ENCODE measurements around the gene GON4L. TPM values are rescaled to one million over a fixed set of nuclear protein-coding genes. Genes with fewer than 3 reads are reported as not detected.

Gene GON4L
- total RNA-seq, 3 donors from 2014 or later (not counting 1 experiment from before 2014, with no cell fraction given): 127 to 147 (median 146) TPM

DNA sequence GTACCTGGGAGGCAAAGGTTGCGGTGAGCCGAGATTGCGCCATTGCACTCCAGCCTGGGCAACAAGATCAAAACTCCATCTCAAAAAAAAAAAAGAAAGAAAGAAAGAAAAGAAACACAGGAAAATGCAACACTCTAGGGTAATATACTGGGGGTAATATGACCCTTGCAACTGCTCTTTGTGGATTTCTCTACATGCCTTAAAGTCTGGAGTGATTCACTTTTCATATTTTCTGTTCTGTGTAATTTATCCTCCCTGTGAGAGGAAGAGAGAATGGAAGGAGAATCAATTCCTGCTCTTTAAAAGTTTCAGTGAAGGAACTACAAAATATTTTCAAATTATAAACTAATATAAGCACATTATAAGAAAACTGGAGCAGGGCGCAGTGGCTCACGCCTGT, 31.5 kb upstream of the GON4L start:
- Histone ChIP-seq H3K27ac (ENCODE audit: low read length) (no peak overlapping the region), H3K4me3 (ENCODE audit: low read length) (no peak overlapping the region), H3K9me3 (ENCODE audit: control insufficient read depth, insufficient read depth, low read length) (no peaks in the 10 kb centered on the region), H3K36me3 (ENCODE audit: control insufficient read depth, insufficient read depth, low read length) (peaks cover 2% of the 10 kb centered on the region), H3K27me3 (ENCODE audit: control insufficient read depth, insufficient read depth, low read length) (no peaks in the 10 kb centered on the region), H3K4me1 (ENCODE audit: control insufficient read depth, insufficient read depth, low read length) (no peaks in the 10 kb centered on the region)
- Mint-ChIP-seq H3K27me3 (ENCODE audit: low read depth in 2 of 2) (no peaks in the 10 kb centered on the region), H3K27ac (no peak overlapping the region), H3K4me3 (no peak overlapping the region), H3K9me3 (no peaks in the 10 kb centered on the region), H3K4me1 (peaks cover 6% of the 10 kb centered on the region in 2 donors), H3K36me3 (no peaks in the 10 kb centered on the region)
- TF ChIP-seq, protein P1, sequence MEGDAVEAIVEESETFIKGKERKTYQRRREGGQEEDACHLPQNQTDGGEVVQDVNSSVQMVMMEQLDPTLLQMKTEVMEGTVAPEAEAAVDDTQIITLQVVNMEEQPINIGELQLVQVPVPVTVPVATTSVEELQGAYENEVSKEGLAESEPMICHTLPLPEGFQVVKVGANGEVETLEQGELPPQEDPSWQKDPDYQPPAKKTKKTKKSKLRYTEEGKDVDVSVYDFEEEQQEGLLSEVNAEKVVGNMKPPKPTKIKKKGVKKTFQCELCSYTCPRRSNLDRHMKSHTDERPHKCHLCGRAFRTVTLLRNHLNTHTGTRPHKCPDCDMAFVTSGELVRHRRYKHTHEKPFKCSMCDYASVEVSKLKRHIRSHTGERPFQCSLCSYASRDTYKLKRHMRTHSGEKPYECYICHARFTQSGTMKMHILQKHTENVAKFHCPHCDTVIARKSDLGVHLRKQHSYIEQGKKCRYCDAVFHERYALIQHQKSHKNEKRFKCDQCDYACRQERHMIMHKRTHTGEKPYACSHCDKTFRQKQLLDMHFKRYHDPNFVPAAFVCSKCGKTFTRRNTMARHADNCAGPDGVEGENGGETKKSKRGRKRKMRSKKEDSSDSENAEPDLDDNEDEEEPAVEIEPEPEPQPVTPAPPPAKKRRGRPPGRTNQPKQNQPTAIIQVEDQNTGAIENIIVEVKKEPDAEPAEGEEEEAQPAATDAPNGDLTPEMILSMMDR (IDR thresholded peaks at IDR 0.05): no peak
- 96% methylated on average over 4 of the region's 5 CpGs for WGBS (ENCODE audit: insufficient coverage)
- intact Hi-C loops (cut with micrococcal nuclease): no loop called here
- no peak for ATAC-seq
- no peak for DNase-seq

DNA sequence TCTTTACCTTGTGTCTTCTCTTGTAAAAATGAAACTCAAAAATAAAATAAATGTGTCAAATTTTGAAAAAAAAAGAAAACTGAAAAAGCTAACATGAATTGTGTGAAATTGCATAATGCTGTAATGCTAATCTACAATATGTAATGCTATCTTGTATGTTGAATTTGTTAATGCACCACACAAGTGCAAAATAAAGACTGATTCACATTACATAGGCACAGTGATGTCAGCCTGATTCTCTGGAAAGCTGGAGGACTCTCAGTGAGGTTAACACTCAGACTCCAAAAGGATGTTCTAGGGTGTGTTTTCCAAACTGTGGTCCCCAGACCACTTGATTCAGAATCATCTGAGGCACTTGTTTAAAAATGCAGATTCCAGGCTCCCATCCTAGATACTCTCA, 28.0 kb upstream of the GON4L start:
- no peak overlapping the region for H3K27ac Mint-ChIP-seq
- intact Hi-C loops (cut with micrococcal nuclease): no loop called here
- no peaks in the 10 kb centered on the region for H3K4me1 Mint-ChIP-seq

DNA sequence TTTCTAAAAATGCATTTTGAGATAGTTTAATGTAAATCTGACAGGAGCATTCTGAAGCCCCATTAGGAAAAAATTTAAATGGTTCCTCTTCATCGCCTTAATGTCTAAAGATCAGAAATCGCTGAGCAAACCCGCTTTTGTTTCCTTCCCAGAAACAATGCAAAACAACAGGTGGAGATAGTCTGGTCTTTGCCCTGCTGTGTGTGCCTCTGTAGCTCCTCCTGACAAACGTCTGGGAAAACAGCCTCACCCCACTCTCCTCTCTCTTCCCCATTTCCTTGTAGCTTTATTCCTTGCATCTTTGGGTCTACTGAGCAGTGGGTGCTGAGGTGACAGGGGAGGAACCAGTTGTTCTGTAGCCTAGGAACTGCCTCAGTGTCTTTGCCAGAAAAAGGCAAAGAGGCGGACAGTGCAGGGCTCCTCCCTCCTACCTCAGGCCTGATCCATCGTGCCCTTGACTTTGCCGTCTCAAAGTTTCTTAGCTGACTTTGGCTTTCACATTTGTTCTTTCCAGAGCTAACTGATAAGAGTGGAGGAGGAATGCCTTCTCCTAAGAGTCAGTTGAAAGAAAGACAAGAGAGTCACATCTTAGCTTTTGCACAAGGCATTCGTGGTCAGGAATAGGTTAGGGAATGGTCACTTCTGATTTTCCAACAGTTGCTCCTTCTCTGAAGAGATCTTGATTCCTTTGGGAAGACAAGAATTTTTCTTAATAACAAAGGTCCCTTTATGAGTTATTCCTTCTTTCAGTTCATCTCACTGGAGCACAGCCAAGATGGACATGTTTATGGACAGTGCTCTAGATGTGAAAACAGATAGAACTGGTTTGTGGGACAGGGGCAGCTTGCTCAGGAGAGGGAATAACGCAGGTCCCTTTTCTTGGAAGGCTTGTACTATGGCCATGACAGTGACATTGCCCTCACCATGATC, 27.3 kb upstream of the GON4L start:
- H3K36me3 ChIP-seq (ENCODE audit: control insufficient read depth, insufficient read depth, low read length): peaks cover 20% of the 10 kb centered on the region
- H3K9me3 Mint-ChIP-seq: no peaks in the 10 kb centered on the region
- TF ChIP-seq, protein P1 (IDR thresholded peaks at IDR 0.05): no peak
- intact Hi-C loops (cut with micrococcal nuclease): no loop called here
- H3K4me1 ChIP-seq (ENCODE audit: control insufficient read depth, insufficient read depth, low read length): no peaks in the 10 kb centered on the region
- H3K4me3 ChIP-seq (ENCODE audit: low read length): no peak overlapping the region
- H3K9me3 ChIP-seq (ENCODE audit: control insufficient read depth, insufficient read depth, low read length): no peaks in the 10 kb centered on the region
- ATAC-seq (no peak), DNase-seq (no peak)
- no peak overlapping the region for H3K4me3 Mint-ChIP-seq
- 92% methylated on average over 9 of the region's 9 CpGs for WGBS (ENCODE audit: insufficient coverage)
- H3K4me1 Mint-ChIP-seq: no peaks in the 10 kb centered on the region
- peak overlapping the region in 1 of 2 donors; percentile 19 for H3K27ac Mint-ChIP-seq
- H3K27me3 ChIP-seq (ENCODE audit: control insufficient read depth, insufficient read depth, low read length): no peaks in the 10 kb centered on the region
- no peaks in the 10 kb centered on the region for H3K36me3 Mint-ChIP-seq
- H3K27ac ChIP-seq (ENCODE audit: low read length): no peak overlapping the region
- H3K27me3 Mint-ChIP-seq (ENCODE audit: low read depth in 2 of 2): no peaks in the 10 kb centered on the region

More for the DNA sequence above, 28.0 kb upstream of the GON4L start:
- Mint-ChIP-seq H3K4me3 (no peak overlapping the region), H3K9me3 (no peaks in the 10 kb centered on the region), H3K27me3 (ENCODE audit: low read depth in 2 of 2) (no peaks in the 10 kb centered on the region), H3K36me3 (no peaks in the 10 kb centered on the region)
- DNase-seq: no peak
- Histone ChIP-seq H3K4me1 (ENCODE audit: control insufficient read depth, insufficient read depth, low read length) (no peaks in the 10 kb centered on the region), H3K4me3 (ENCODE audit: low read length) (no peak overlapping the region), H3K36me3 (ENCODE audit: control insufficient read depth, insufficient read depth, low read length) (peaks cover 20% of the 10 kb centered on the region), H3K9me3 (ENCODE audit: control insufficient read depth, insufficient read depth, low read length) (no peaks in the 10 kb centered on the region), H3K27ac (ENCODE audit: low read length) (no peak overlapping the region), H3K27me3 (ENCODE audit: control insufficient read depth, insufficient read depth, low read length) (no peaks in the 10 kb centered on the region)
- TF ChIP-seq, protein P1 (IDR thresholded peaks at IDR 0.05): no peak
- no peak for ATAC-seq
